HG03558 (cell line): ENCODE measurements around the gene FUCA2.
"Not testable (repeated sequence)": the region's sequence is repeated elsewhere in the genome, so short reads cannot be mapped to it uniquely, and the experiment has no call there.

Source experiments
- ATAC-seq: cut with Tn5 transposase; IDR thresholded peaks from one replicate; pipeline ENCODE4 v1.9.1; 2021; ENCODE audit warnings: moderate number of reproducible peaks; ENCODE audit not compliant: unreplicated experiment; ENCODE audit errors: extremely low read depth

Gene FUCA2

GRCh38 chr6:143505111-143505510, 6.4 kb downstream of the FUCA2 start:
- no peak for ATAC-seq

GRCh38 chr6:143504369-143504768, 7.2 kb downstream of the FUCA2 start:
- no peak for ATAC-seq

DNA sequence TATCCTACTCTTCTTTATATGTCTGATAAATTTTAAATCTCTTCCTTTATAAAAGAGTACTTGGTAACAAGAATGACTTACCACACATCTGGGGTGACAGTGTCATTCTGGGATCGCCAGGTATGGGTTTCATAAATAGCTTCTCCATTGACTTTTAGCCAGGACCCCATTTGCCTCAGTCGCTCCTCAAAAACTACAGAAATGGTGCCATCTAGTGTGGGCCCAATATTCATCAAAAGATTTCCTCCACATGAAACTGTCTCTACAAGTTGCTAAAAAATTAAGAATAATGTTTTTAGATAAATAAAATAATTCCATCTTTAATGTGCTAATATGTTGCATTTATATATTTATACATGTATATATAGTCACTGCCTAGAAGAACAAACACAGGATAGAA, 9.7 kb downstream of the FUCA2 start:
- no peak for ATAC-seq

DNA sequence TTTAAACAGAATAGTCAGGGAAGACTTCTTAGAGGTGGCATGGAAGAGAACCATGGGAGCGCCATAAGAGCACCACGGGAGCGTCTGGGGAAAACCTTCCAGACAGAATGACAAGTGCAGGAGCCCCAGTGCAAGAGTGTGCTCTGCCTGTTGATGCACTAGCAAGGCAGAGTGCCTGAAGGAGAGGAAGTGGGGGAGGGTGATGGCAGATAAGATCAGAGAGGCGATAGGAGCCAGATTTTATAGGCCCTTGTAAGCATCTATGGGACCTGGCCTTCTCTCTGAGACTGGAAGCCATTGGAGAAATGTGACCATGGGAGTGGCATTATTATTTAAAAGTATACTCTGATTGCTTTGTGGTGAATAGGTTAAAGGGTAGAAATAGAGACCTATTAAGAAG, 13.1 kb downstream of the FUCA2 start:
- ATAC-seq, result no peak

DNA sequence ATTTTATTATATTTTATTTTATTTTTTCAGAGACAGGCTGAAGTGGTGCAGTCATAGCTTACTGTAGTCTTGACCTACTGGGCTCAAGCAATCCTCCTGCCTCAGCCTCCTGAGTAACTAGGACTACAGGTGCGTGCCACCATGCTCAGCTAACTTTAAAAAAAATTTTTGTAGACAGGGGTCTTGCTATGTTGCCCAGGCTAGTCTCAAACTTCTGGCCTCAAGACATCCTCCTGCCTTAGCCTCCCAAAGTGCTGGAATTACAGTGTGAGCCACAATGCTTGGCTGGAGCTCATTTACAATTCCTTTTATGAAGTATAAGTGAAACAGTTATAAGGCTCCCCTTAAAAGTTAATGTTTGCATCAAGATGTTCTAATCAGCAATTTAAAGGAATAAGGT, 14.5 kb downstream of the FUCA2 start:
- no peak for ATAC-seq

DNA sequence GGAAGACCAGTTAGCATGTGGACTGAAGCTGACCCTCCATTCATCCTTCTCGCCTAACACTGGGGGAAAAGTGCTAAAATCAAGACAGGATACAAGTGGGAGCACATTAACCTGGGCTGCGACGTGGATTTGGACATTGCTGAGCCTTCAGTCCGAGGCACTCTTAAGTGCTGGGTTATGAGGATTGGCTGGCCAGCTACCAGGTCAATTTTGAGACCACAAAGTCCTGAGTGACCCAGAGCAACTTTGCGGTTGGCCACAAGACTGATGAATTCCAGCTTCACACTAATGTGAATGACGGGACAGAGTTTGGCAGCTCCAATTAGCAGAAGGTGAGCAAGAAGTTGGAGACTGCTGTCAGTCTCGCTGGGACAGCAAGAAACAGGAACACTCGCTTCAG, 20.7 kb downstream of the FUCA2 start:
- ATAC-seq, result no peak

- no peak for ATAC-seq
These were observed 21.3 kb downstream of the FUCA2 start for GRCh38 chr6:143490244-143490643.

DNA sequence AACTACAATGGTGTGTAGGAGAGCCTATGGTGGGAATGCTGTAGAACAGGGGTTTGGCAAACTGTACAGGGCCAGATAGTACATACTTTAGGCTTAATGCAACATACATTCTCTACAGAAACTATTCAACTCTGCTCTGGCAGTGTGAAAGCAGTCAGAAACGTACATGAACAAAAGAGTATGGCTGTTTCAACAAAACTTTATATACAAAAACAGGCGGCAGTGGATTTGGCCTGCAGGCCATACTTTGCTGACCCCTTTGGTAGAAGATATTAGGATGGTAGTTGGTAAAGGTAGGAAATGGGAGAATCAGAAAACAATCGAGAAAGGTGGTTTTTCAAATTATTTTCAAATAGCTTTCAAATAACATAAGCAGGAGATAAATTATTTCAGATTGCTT, 24.8 kb downstream of the FUCA2 start:
- ATAC-seq, result no peak

- ATAC-seq, result no peak
These were observed 25.6 kb downstream of the FUCA2 start for GRCh38 chr6:143485967-143486366.

DNA sequence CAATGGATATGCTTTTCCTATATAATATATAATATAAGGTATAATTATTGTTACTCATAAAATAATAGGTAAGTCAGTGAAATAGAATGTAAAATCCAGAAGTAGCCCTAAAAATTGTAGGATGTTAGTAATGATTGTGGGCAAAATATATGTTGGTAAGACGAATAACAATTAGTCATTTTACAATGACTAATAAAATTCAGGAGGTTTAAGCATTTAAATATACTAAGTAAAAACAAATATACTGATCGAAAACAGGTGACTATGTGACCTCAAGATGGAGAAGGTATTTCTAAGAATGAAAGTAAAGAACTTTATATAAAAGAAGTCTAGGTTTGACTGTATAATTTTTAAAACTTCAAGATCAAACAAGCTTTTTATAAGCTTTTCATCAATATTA, 28.9 kb downstream of the FUCA2 start:
- no peak for ATAC-seq

- ATAC-seq, result no peak
These were observed 32.9 kb downstream of the FUCA2 start for GRCh38 chr6:143478479-143479062.

DNA sequence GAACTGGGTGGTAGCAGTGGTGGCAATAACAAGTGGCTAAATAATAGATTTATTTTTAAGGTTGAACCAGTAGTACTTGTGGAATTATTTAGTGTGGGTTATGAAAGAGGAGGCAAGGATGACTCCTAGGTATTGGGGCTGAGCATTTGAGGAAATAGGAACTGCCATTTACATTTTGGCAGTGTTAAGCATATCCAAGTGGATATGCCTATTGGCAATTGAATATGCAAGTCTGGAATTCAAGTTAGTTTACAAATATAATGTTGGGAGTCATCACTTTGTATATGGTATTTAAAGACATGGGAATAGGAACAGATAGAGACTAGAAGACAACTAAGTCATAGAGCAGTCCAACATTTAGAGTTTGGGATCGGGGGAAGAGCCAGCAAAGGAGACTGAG, 35.0 kb downstream of the FUCA2 start:
- no peak for ATAC-seq

- ATAC-seq, result no peak
These were observed 39.7 kb downstream of the FUCA2 start for GRCh38 chr6:143471822-143472221.

DNA sequence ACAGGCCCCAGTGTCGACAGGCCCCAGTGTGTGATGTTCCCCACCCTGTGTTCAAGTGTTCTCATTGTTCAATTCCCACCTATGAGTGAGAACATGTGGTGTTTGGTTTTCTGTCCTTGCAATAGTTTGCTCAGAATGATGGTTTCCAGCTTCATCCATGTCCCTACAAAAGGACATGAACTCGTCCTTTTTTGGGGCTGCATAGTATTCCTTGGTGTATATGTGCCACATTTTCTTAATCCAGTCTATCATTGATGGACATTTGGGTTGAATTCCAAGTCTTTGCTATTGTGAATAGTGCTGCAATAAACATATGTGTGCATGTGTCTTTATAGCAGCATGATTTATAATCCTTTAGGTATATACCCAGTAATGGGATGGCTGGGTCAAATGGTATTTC, 42.7 kb downstream of the FUCA2 start:
- ATAC-seq, result not testable (repeated sequence)

GRCh38 chr6:143468026-143468425, 43.5 kb downstream of the FUCA2 start:
- no peak for ATAC-seq

DNA sequence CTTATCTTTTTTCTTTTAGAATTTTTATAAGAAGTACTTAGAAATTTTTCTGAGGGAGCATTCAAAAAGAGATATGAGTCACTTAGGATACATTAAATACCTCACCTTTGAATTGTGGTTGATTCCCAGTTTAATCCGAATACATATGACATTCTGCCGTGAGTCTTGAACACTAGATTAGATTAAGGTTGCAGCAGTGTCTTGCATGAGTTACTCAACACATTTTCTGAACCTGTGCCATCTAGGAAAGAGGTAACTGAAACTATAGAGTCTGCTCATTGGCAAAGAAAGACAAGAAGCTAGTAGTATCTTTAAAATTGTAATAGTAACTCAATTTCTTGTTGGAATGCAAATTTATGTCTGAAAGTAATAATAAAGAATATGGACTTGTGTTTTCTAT, 46.0 kb downstream of the FUCA2 start:
- no peak for ATAC-seq

GRCh38 chr6:143457563-143458359, 53.8 kb downstream of the FUCA2 start:
- no peak for ATAC-seq

DNA sequence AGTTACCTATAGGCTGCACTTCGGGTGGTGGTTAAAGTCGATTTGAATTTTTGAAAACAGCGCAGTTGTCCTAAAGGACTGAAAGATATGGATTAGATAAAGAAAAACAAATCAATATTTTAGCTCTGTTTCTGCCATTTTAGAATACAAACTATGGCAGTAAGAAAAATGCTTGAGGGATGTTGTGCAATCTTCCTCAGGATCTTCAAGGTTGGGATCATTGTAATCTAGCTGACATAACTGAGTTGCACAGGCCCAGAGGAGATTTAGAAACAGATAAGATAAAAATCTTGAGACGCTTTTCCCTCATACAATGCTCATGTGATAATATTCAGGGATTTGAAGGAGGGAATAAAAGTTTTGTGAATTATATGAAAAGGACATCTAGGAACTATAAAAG, 60.0 kb downstream of the FUCA2 start:
- no peak for ATAC-seq

DNA sequence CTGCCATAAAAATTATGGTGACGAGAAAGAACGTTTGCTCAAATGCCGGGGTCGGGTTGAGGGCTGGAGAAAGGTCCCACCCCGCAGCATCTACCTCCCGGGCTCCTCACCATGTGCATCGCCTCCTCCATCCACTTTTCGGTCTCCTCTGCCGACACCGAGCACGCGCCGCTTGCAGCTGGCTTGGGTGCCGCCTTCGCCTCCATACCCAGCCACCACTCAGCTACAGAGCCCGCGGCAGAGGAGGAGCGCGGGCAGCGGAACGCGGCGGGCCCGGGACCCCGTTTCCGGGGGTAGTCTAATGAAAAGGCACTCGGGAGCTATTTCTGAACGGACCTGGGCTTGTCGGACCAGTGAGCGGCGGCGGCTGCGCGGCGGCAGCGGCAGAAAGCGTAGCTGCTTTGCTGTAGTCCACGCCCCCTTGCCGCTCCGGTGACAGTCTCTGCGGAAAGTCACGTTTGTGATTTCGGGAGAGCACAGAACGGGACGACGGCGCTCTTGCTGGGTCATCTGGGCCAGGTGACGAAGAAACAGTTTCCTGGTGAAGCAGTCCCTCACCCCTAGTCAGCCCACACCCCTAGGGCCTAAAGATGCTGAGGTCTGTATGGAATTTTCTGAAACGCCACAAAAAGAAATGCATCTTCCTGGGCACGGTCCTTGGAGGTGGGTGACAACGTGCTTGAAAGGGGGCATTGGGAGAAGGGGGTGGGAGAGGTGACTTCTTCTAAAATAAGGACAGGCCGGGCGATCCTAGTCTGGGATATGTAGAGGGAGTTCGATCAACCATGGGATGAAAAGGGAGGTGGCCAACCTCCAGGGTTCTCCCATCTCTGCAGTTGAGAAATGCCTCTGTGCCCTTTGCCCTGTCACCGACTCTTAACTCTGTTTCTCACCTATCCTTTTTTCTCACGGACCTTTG, 60.8 kb downstream of the FUCA2 start, which contains the start of the genes ADAT2 and PEX3:
ADAT2 (minus strand) TSS at position 243 of the 919 bp plus-strand sequence; CDS start at position 206, 37 bp downstream.
PEX3 (plus strand) TSS at position 353 of the 919 bp plus-strand sequence; CDS start at position 591, 238 bp downstream.
- peak; percentile 93 for ATAC-seq

DNA sequence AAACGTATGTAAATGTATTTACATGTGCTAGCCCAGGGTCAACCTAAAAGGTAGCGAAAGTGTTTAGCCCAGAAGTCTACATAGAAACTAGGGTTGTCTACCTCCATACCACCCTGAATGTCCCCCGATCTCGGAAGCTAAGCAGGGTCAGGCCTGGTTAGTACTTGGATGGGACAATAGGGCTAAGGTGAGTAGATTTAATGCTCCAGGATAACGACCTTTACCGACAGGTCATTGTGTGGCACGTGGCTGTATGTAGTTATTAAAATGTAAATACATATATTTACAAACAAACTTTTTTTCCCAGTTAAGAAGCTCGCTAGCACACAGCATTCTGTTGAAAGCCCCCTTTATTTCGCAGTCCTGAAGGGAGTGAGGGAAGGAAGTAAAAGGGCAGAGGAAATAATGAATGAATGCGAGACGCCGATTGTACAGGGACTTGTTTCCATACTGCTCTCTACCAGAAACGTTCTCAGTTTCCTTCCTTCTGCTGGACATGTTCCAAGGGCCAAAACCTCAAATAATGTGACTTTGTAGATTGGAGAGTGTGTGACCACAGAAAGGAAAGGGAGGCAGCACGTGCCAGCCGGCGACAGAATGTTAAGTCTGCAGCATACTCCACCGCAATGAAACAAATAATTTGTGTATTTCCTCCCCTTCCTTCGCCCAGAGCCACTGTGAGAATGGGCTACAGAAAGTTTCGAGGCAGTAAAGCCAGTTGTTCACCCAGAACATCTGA, 61.6 kb downstream of the FUCA2 start:
- ATAC-seq, result no peak
